Uterus (tissue), 4 donors: ENCODE measurements around the gene GALT. TPM values are rescaled to one million over a fixed set of nuclear protein-coding genes. Genes with fewer than 3 reads are reported as not detected.
A peak's percentile ranks its signal among the peaks of the same experiment; 100 is the strongest.

Experiments
- DNase-seq, 2 donors: peaks; one replicate each; pipeline ENCODE4 v3.0.0-alpha.2; 2019 to 2020
- H3K27ac ChIP-seq, 2 donors: fragments of 200-600 bp; sonication (generic); 1 replicate in 1 of 2; 2 replicates in 1 of 2; pipeline ENCODE4 v1.5.1; 2016 to 2018
- H3K27me3 ChIP-seq, 2 donors: fragments of 200-600 bp; sonication (generic); one replicate each; pipeline ENCODE4 v1.5.1; 2018 to 2019; ENCODE audit warnings: control low read depth in 1 of 2
- H3K36me3 ChIP-seq, 2 donors: fragments of 200-600 bp; sonication (generic); one replicate each; pipeline ENCODE4 v1.5.1; 2019; ENCODE audit warnings: control low read depth in 1 of 2
- H3K4me1 ChIP-seq, 2 donors: fragments of 200-600 bp; sonication (generic); one replicate each; pipeline ENCODE4 v1.5.1; 2018 to 2019; ENCODE audit warnings: control low read depth in 1 of 2
- H3K4me3 ChIP-seq, 2 donors: fragments of 200-600 bp; sonication (generic); 1 replicate in 1 of 2; 2 replicates in 1 of 2; pipeline ENCODE4 v1.5.1; 2018 to 2019; ENCODE audit warnings: mild to moderate bottlenecking in 1 of 2
- H3K9me3 ChIP-seq, 2 donors: fragments of 200-600 bp; sonication (generic); one replicate each; pipeline ENCODE4 v1.5.1; 2019; ENCODE audit warnings: control low read depth in 1 of 2
- POLR2A ChIP-seq, 2 donors: fragments of 450-650 bp; IDR thresholded peaks; one replicate each; pipeline ENCODE4 v1.6.1; 2016; ENCODE audit warnings: antibody characterized with exemption in 2 of 2, mild to moderate bottlenecking in 1 of 2, moderate library complexity in 1 of 2
- intact Hi-C: fragments of 100-400 bp; cut with DNase I; formaldehyde crosslinking; loops from one replicate; pipeline ENCODE4 v1.15.1; 2023; ENCODE audit warnings: low total_unique reads
- total RNA-seq, 4 donors: library from RNA; depleted of rRNA in 3 of 4; stranded (reverse); fragments of >200 nt in 3 of 4; gene quantifications; one replicate each; pipeline versions ENCODE4 v1.1.0 to v1.2.4, GENCODE V29; 2014 to 2023
- TF ChIP-seq, protein P1 (sequence below), 4 experiments: fragments of 200-600 bp in 2 of 4; fragments of 450-650 bp in 2 of 4; sonication (generic) in 2 of 4; IDR thresholded peaks; one replicate each; pipeline ENCODE4 v1.5.1; 2016 to 2019; ENCODE audit warnings: antibody characterized with exemption in 4 of 4, mild to moderate bottlenecking in 2 of 4, moderate library complexity in 1 of 4
- donor health status: DM: yes; HTN: yes; CAD: no.

The GALT gene
- total RNA-seq, 4 donors from 2014 or later: 4.4 to 82.9 (median 50.7) TPM

DNA sequence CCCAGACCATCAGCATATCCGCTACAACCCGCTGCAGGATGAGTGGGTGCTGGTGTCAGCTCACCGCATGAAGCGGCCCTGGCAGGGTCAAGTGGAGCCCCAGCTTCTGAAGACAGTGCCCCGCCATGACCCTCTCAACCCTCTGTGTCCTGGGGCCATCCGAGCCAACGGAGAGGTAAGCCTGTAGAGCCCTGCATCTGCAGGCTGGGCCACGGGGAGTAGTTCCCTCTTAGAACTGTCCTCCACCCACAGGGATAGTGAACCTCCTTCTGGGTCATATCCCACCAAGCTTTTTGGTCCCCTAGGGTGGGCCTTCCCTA is 569 bp downstream of the GALT start:
- intact Hi-C loops: loop anchor here (10.0 kb wide), 1 partner anchor 58 kb away; no protein-coding TSS in a partner anchor

DNA sequence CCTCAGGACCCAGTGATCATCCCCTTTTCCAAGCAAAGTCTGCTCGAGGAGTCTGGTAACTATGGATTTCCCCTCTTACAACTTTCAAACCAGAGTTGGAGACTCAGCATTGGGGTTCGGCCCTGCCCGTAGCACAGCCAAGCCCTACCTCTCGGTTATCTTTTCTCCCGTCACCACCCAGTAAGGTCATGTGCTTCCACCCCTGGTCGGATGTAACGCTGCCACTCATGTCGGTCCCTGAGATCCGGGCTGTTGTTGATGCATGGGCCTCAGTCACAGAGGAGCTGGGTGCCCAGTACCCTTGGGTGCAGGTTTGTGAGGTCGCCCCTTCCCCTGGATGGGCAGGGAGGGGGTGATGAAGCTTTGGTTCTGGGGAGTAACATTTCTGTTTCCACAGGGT is 1.2 kb downstream of the GALT start:
- Histone ChIP-seq H3K27ac (peak overlapping the region; percentile 84 to 88), H3K4me3 (peak overlapping the region; percentile 75 to 84), H3K9me3 (no peaks in the 10 kb centered on the region), H3K36me3 (no peaks in the 10 kb centered on the region), H3K4me1 (peaks cover 0 to 17% of the 10 kb centered on the region in 2 donors), H3K27me3 (no peaks in the 10 kb centered on the region)
- DNase-seq: no peak
- intact Hi-C loops: loop anchor here (10.0 kb wide), 1 partner anchor 57 kb away; no protein-coding TSS in a partner anchor
- TF ChIP-seq, protein P1, sequence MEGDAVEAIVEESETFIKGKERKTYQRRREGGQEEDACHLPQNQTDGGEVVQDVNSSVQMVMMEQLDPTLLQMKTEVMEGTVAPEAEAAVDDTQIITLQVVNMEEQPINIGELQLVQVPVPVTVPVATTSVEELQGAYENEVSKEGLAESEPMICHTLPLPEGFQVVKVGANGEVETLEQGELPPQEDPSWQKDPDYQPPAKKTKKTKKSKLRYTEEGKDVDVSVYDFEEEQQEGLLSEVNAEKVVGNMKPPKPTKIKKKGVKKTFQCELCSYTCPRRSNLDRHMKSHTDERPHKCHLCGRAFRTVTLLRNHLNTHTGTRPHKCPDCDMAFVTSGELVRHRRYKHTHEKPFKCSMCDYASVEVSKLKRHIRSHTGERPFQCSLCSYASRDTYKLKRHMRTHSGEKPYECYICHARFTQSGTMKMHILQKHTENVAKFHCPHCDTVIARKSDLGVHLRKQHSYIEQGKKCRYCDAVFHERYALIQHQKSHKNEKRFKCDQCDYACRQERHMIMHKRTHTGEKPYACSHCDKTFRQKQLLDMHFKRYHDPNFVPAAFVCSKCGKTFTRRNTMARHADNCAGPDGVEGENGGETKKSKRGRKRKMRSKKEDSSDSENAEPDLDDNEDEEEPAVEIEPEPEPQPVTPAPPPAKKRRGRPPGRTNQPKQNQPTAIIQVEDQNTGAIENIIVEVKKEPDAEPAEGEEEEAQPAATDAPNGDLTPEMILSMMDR (IDR thresholded peaks at IDR 0.05): no peak
- no peak for TF ChIP-seq POLR2A (IDR thresholded peaks at IDR 0.05)

More for the DNA sequence above, 569 bp downstream of the GALT start:
- TF ChIP-seq, protein P1 (IDR thresholded peaks at IDR 0.05): no peak
- no peak for TF ChIP-seq POLR2A (IDR thresholded peaks at IDR 0.05)
- H3K4me1 ChIP-seq: peaks cover 0 to 11% of the 10 kb centered on the region in 2 donors
- H3K4me3 ChIP-seq: peak overlapping the region; percentile 75 to 84
- no peaks in the 10 kb centered on the region for H3K9me3 ChIP-seq
- no peak for DNase-seq
- H3K27me3 ChIP-seq: no peaks in the 10 kb centered on the region
- no peaks in the 10 kb centered on the region for H3K36me3 ChIP-seq
- H3K27ac ChIP-seq: peak overlapping the region; percentile 84 to 88

DNA sequence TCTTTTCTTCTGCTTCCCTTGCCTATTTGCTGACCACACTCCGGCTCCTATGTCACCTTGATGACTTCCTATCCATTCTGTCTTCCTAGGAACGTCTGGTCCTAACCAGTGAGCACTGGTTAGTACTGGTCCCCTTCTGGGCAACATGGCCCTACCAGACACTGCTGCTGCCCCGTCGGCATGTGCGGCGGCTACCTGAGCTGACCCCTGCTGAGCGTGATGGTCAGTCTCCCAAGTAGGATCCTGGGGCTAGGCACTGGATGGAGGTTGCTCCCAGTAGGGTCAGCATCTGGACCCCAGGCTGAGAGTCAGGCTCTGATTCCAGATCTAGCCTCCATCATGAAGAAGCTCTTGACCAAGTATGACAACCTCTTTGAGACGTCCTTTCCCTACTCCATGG is 2.2 kb downstream of the GALT start:
- H3K4me1 ChIP-seq: peaks cover 0 to 25% of the 10 kb centered on the region in 2 donors
- intact Hi-C loops: loop anchor here (10.0 kb wide), 1 partner anchor 56 kb away; no protein-coding TSS in a partner anchor

DNA sequence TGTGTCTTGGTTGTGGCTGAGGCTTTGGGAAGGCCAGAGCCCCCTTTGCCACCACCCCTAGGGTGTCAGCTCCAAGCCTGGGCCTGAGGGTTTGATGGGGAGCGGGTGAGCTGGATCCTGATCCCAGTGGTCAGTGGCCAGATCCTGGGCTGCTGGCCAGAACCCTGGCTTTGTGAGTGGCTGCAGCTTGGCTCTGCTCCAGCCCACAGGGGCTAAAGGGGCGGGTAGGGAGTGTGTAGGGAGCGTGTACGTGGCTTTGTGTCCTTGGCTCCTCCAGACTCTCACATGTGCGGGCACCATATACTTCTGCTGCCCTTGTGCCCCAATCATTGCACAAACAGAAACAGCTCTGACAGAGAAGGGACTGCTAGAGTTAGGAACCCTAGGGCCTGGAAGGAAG is 4.3 kb downstream of the GALT start:
- peak overlapping the region; percentile 77 to 81 for H3K27ac ChIP-seq
- TF ChIP-seq, protein P1 (IDR thresholded peaks at IDR 0.05): no peak
- TF ChIP-seq POLR2A (IDR thresholded peaks at IDR 0.05): no peak
- H3K36me3 ChIP-seq: no peaks in the 10 kb centered on the region
- H3K4me1 ChIP-seq: peaks cover 0 to 38% of the 10 kb centered on the region in 2 donors
- no peak for DNase-seq
- H3K4me3 ChIP-seq: no peak overlapping the region
- H3K27me3 ChIP-seq: no peaks in the 10 kb centered on the region
- intact Hi-C loops: no loop called here
- H3K9me3 ChIP-seq: no peaks in the 10 kb centered on the region

More for the DNA sequence above, 2.2 kb downstream of the GALT start:
- no peak overlapping the region for H3K4me3 ChIP-seq
- DNase-seq: no peak
- H3K27ac ChIP-seq: no peak overlapping the region
- H3K27me3 ChIP-seq: no peaks in the 10 kb centered on the region
- H3K9me3 ChIP-seq: no peaks in the 10 kb centered on the region
- no peak for TF ChIP-seq POLR2A (IDR thresholded peaks at IDR 0.05)
- TF ChIP-seq, protein P1 (IDR thresholded peaks at IDR 0.05): no peak
- no peaks in the 10 kb centered on the region for H3K36me3 ChIP-seq

GRCh38 chr9:34651321-34651720 is 4.8 kb downstream of the GALT start:
- Histone ChIP-seq H3K27me3 (no peaks in the 10 kb centered on the region), H3K4me1 (peaks cover 0 to 38% of the 10 kb centered on the region in 2 donors), H3K9me3 (no peaks in the 10 kb centered on the region), H3K4me3 (peak overlapping the region in 1 of 2 donors; percentile 22), H3K36me3 (no peaks in the 10 kb centered on the region), H3K27ac (peak overlapping the region; percentile 77 to 81)
- no peak for TF ChIP-seq POLR2A (IDR thresholded peaks at IDR 0.05)
- TF ChIP-seq, protein P1 (IDR thresholded peaks at IDR 0.05): no peak
- DNase-seq: peak; percentile 60 to 62
- intact Hi-C loops: no loop called here
